ENCODE measurements around the gene PGS1. TPM values are rescaled to one million over a fixed set of nuclear protein-coding genes. Genes with fewer than 3 reads are reported as not detected.
A peak's percentile ranks its signal among the peaks of the same experiment; 100 is the strongest.

PGS1 gene
- total RNA-seq, 1 donor, result 40.2 TPM

- DNase-seq (ENCODE audit: low read depth), result no peak
- H3K4me3 ChIP-seq (ENCODE audit: low read depth, low read length), result no peak overlapping the region
- no peak for TF ChIP-seq CTCF (IDR thresholded peaks at IDR 0.05; ENCODE audit: insufficient read depth, low read length)
Observed at GRCh38 chr17:78371056-78371455, 7.4 kb upstream of the PGS1 start.

- H3K4me3 ChIP-seq (ENCODE audit: low read depth, low read length), result no peak overlapping the region
- no peak for TF ChIP-seq CTCF (IDR thresholded peaks at IDR 0.05; ENCODE audit: insufficient read depth, low read length)
- no peak for DNase-seq (ENCODE audit: low read depth)
Observed at GRCh38 chr17:78372841-78373240, 5.6 kb upstream of the PGS1 start.

- TF ChIP-seq CTCF (IDR thresholded peaks at IDR 0.05; ENCODE audit: insufficient read depth, low read length), result no peak
- no peak for DNase-seq (ENCODE audit: low read depth)
- H3K4me3 ChIP-seq (ENCODE audit: low read depth, low read length), result no peak overlapping the region
Observed at GRCh38 chr17:78374189-78374588, 4.3 kb upstream of the PGS1 start.

- no peak overlapping the region for H3K4me3 ChIP-seq (ENCODE audit: low read depth, low read length)
- TF ChIP-seq CTCF (IDR thresholded peaks at IDR 0.05; ENCODE audit: insufficient read depth, low read length), result no peak
- peak; percentile 76 for DNase-seq (ENCODE audit: low read depth)
Observed at GRCh38 chr17:78374631-78375274, 3.7 kb upstream of the PGS1 start.

- TF ChIP-seq CTCF (IDR thresholded peaks at IDR 0.05; ENCODE audit: insufficient read depth, low read length), result no peak
- no peak overlapping the region for H3K4me3 ChIP-seq (ENCODE audit: low read depth, low read length)
- peak; percentile 98 for DNase-seq (ENCODE audit: low read depth)
Observed at GRCh38 chr17:78375401-78376151, 2.9 kb upstream of the PGS1 start.

GRCh38 chr17:78376161-78376560 is 2.3 kb upstream of the PGS1 start:
- no peak overlapping the region for H3K4me3 ChIP-seq (ENCODE audit: low read depth, low read length)
- TF ChIP-seq CTCF (IDR thresholded peaks at IDR 0.05; ENCODE audit: insufficient read depth, low read length), result no peak
- peak; percentile 49 for DNase-seq (ENCODE audit: low read depth)

All from fibroblast of the aortic adventitia (primary cell).